GM21576 (cell line): ENCODE results near the gene ZNF490.
"Not testable (repeated sequence)": the region's sequence is repeated elsewhere in the genome, so short reads cannot be mapped to it uniquely, and the experiment has no call there.

Experiments
- ATAC-seq: cut with Tn5 transposase; IDR thresholded peaks from one replicate; pipeline ENCODE4 v1.9.1; 2021; ENCODE audit warnings: mild to moderate bottlenecking, moderate library complexity; ENCODE audit not compliant: unreplicated experiment

The ZNF490 gene

DNA sequence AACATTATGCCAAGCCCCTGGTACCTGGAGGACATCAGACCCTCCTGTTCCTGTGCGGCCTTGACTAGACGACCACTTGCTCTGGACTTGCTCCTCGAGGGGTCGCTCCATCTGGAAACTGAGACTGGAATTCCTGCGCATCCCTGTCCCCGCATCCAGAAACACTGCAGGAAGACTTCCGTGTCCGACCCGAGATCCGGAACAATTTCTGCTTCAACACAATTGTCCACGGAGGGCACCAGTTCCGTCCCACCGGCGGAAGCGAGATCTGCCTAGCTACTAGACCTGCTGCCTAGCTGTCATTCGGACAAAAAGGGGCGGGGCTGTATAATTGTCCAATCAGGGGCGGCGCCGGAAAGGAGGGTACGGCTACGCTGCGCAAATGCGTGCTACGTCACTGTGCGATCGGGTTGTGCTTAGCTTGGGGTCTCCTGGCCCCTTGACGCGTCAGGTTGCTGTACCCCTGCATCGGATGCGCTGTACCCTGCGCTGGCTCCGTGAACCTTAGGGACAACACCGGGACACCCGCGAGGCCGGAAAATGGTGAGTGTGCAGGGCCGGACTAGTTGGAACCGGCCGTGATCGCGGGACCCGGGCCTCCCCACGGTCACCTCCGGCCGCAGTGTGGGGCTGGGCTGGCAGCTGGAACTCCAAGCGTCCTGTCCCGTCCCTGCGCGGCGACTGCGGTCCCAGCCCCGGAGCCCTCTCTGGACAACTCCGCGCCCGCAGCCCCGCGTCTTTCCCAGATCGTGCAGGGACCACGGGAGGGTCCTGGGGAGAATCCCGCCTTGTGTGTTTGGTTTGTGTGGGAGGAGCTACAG, at the start of gene ZNF490, which contains the start of gene ZNF791:
ZNF490 (minus strand) TSS at position 274 of the 821 bp plus-strand sequence; CDS start at position 141, 133 bp downstream.
ZNF791 (plus strand) TSS at position 381 of the 821 bp plus-strand sequence; CDS start at position 541, 160 bp downstream.
- no peak for ATAC-seq

DNA sequence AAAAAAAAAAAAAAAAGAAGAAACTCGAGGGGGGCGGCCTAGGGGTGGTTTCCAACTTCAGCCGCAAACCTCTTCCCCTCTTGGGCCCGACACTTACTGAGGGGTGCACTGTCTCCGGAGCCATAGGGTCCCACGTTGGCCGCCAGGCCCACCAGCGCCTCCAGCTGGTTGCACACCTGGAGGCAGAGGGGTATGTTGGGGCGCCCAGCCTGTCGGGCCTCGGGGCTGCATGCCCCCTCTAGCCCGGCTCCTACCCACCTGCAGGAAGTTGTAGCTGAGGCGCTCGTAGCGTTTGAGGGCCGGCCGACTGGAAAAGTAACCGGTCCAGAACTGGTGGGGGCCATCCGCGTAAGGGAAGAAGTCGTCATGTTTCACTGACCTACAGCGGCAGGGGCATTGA, 47.4 kb upstream of the ZNF490 start:
- no peak for ATAC-seq

GRCh38 chr19:12656899-12657571, 46.4 kb upstream of the ZNF490 start:
- ATAC-seq: no peak

DNA sequence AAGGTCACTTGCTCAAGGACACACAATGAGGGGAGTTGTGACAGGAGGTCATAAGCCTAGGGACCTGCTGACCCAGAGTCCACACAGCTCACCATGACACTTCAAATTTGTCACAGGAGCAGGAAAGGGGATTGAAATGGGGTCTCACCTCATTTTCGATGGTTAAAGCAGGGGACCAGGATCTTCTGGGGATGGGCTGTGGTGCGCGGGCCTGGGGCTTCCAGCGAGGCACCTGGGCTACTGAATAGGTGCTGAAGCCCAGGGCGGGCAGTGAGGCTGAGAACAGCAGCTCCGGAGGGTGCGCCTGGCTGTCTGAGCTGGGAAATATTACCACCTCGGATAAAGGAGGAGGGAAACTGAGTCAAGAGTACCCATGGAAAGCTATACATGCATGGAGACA, 44.9 kb upstream of the ZNF490 start:
- ATAC-seq: no peak

- ATAC-seq: no peak
Measured at GRCh38 chr19:12652219-12652618, 41.6 kb upstream of the ZNF490 start.

DNA sequence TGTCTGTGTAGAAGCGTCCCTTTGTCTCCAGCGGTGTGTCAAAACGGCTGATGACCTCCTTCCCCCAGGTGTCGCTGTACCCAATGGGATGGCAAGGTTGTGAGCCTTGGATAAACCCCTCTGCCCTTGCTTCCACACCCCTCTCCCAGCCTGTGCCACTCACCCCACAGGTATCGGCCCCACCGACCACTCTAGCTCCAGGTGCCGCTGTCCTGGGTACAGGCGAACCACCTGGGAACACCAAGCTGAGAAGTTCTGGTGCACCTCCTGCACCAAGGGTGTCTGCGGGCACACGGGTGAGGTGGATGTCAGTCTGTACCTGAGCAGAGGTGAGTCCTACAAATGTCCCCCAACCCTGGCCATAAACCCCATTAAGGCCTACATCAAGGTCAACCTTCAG, 39.3 kb upstream of the ZNF490 start:
- ATAC-seq: no peak

- ATAC-seq: no peak
Measured at GRCh38 chr19:12648088-12648487, 37.5 kb upstream of the ZNF490 start.

DNA sequence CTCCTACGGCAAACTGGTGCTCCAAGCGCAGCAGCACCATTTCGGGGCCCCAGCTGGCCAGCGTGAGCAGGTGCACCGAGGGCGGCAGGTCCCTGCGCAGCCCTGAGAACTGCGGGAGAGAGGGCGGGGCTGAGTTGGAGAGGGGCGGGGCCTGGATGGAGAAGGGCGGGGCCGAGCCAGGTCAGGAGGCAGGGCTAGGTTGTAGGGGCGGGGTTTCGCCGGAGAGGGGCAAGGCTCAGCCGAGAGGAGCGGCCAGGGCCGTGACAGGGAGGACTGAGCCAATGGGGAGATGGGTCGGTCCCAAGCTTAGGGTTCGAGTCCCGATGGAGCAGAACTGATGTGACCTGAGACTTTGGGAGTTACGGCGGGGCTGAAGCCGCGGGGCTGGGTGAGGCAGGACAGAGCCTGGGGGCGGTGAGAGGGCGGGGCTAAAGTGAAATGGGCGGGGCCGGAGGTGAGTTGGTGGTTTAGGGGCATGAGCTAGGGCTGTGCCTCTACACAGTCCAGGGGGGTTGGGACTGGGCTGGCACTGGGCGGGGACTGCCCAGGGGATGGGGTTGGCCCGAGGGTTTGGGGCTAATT, 37.0 kb upstream of the ZNF490 start:
- ATAC-seq: no peak

DNA sequence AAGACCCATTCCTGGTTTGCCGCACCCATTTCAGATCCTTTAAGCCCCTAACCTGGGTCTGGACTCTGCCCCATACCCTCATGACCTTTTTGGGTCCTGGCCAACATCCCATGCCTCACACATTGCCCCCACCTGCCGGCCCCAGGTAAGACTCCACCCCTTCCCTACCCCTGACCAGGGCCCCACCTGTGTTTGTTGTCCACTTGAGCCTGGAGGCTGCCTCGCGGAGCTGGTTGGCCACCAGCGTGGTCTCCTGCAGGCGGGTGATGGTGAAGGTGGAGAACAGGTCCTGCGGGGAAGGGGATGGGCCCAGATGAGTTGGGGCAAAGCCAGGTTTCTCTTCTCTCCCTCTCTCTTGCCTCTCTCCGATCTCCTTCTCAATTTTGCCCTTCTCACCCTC, 36.4 kb upstream of the ZNF490 start:
- ATAC-seq: no peak

- no peak for ATAC-seq
Measured at GRCh38 chr19:12646551-12646950, 35.9 kb upstream of the ZNF490 start.

GRCh38 chr19:12643716-12644115, 33.1 kb upstream of the ZNF490 start:
- ATAC-seq: not testable (repeated sequence)

- ATAC-seq: no peak
Measured at GRCh38 chr19:12642506-12642905, 31.9 kb upstream of the ZNF490 start.

DNA sequence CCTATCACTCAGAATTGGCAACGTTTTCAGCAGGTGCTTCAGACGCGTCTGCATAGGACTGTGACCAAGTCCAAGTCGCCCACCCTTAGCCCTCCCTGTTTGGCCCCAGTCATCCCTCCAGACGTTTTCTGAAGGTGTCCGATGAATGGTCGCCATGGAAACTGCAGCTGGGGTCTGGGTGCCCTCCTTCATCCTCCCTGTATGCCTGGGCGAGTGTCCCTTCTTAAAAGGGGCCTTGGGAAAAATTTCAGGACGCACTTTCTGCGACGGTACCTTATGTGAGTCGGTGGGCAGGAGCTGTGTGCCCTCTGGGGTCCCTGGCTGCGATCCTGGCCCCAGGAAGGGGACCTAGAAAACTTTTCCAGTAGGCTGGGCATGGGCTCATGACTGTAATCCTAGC, 30.8 kb upstream of the ZNF490 start:
- no peak for ATAC-seq

DNA sequence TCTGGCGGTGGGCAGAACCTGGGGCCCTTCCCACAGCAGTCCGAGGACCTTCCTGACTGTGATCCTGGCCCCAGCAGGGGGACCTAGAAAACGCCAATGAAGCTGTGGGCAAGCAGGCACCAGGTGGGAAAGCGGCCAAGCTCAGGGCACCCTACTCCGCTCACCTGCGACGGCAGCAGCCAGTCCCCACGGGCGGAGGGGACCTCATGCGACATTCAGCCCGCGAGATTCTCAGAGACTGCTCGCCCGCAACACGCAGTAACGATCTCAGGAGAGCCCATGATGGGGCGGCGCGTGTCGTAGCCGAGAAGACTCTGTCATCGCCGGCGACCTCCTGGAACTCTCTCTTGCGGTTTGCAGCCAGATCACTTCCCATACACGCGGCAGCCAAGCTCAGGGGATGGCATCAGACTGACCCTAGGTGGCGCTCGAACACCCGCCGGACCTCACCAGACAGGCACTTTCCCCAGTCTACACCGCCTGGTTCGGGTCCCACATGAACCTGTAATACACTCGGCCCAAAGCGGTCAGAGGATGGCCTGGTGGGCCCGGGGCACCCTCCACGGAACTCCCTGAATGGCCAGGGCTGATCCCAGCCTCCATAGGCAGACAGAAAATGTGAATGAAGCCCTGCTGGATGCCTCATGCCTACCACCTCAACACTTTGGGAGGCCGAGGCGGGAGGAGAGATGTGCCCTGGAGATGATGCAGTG, 29.4 kb upstream of the ZNF490 start:
- ATAC-seq: peak; percentile 60

- ATAC-seq: no peak
Measured at GRCh38 chr19:12638611-12639182, 28.1 kb upstream of the ZNF490 start.

DNA sequence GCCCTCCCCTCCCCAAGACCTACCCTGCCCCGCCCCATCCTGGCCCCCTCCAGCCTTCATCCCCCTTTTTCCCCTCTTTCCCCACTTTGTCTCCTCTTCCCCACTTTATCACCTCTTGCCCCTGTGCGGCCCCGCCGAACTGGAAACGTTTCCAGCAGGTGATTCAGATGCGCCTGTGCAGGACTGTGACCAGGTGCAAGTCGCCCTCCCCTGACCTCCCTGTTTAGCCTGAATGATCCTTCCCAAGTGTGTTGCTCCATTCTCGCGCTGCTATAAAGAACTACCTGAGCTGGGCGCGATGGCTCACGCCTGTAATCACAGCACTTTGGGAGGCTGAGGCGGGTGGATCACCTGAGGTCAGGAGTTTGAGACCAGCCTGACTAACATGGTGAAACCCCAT, 26.0 kb upstream of the ZNF490 start:
- ATAC-seq: no peak

GRCh38 chr19:12629215-12629614, 18.6 kb upstream of the ZNF490 start:
- no peak for ATAC-seq

DNA sequence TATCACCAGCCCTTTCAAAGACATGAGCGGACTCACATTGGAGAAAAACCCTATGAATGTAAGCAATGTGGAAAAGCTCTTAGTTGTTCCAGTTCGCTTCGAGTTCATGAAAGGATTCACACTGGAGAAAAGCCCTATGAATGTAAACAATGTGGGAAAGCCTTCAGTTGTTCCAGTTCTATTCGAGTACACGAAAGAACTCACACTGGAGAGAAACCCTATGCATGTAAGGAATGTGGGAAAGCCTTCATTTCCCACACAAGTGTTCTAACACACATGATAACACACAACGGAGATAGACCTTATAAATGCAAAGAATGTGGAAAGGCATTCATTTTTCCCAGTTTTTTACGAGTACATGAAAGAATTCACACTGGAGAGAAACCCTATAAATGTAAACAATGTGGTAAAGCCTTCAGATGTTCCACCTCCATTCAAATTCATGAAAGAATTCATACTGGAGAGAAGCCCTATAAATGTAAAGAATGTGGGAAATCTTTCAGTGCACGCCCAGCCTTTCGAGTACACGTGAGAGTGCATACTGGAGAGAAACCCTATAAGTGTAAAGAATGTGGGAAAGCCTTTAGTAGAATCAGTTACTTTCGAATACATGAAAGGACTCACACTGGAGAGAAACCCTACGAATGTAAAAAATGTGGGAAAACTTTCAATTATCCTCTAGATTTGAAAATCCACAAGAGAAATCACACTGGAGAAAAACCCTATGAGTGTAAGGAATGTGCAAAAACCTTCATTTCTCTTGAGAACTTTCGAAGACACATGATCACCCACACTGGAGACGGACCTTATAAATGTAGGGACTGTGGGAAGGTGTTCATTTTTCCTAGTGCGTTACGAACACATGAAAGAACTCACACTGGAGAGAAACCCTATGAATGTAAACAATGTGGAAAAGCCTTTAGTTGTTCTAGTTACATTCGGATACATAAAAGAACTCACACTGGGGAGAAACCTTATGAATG, 17.7 kb upstream of the ZNF490 start:
- ATAC-seq: no peak

DNA sequence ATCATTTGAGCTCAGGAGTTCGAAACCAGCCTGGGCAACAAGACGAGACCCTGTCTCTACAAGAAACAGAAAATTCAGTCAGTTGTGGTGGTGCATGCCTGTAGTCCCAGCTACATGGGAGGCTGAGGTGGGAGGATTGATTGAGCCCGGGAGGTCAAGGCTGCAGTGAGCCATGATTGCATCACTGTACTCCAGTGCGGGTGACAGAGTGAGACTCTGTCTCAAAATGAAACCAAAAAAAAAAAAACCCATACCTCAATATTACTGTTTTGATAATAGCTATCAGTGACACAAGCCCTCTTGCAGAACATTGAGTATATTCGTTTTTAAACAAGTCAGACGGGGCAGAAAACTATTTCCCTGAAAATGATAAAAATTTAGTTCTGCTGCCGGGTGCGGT, 16.3 kb upstream of the ZNF490 start:
- no peak for ATAC-seq
